Panc1 (cell line): Measurements from ENCODE around the gene ABCA1. TPM values are rescaled to one million over a fixed set of nuclear protein-coding genes. Genes with fewer than 3 reads are reported as not detected.
"Not testable (repeated sequence)": the region's sequence is repeated elsewhere in the genome, so short reads cannot be mapped to it uniquely, and the experiment has no call there.

Experiments
- ATAC-seq: fragments of 200-7000 bp; cut with Tn5 transposase; 2 replicates; pipeline ENCODE4 v1.9.1; 2020; ENCODE audit warnings: mild to moderate bottlenecking, moderate library complexity
- BruUV-seq: library from RNA; stranded (reverse); fragments of 400-500 nt; replicated peaks from 2 replicates; lab custom pipeline; 2021; lab: Mats Ljungman, UMichigan
- CTCF ChIA-PET: fragments of 300-600 bp; sonication (Branson Sonifier 250); formaldehyde crosslinking; loops from one replicate; lab custom pipeline; 2022; ENCODE audit warnings: antibody characterized with exemption; lab: Charles Lee
- POLR2A ChIA-PET: fragments of 300-600 bp; sonication (Branson Sonifier 250); formaldehyde crosslinking; loops from one replicate; lab custom pipeline; 2022; ENCODE audit warnings: antibody characterized with exemption; lab: Charles Lee
- DNase-seq: peaks from one replicate; pipeline ENCODE4 v3.0.0-alpha.2; 2010; ENCODE audit warnings: low read depth, low spot score
- H3K27ac ChIP-seq: 2 replicates; pipeline ENCODE4 v1.5.1; 2011; ENCODE audit warnings: mild to moderate bottlenecking, low read length, inconsistent platforms
- H3K27me3 ChIP-seq: fragments of 200-500 bp; sonication (Bioruptor generic); 2 replicates; pipeline ENCODE4 v1.6.0; 2014; ENCODE audit warnings: low read length, inconsistent platforms; ENCODE audit not compliant: control insufficient read depth, insufficient read depth
- H3K36me3 ChIP-seq: fragments of 200-500 bp; sonication (Bioruptor generic); 2 replicates; pipeline ENCODE4 v1.5.1; 2014; ENCODE audit warnings: inconsistent platforms, mild to moderate bottlenecking, low read length, moderate library complexity; ENCODE audit not compliant: control insufficient read depth, insufficient read depth
- H3K4me1 ChIP-seq: 2 replicates; pipeline ENCODE4 v1.5.1; 2011; ENCODE audit warnings: inconsistent platforms, mild to moderate bottlenecking, low read length, moderate library complexity; ENCODE audit not compliant: control insufficient read depth, insufficient read depth
- H3K4me3 ChIP-seq, 2 experiments: 2 replicates each; pipeline ENCODE4 v1.5.1; 2011 to 2012; ENCODE audit warnings: low read depth in 2 of 2, low read length in 2 of 2, mild to moderate bottlenecking in 2 of 2, inconsistent platforms in 1 of 2, moderate library complexity in 1 of 2
- H3K9me3 ChIP-seq: fragments of 200-500 bp; sonication (Bioruptor generic); 2 replicates; pipeline ENCODE4 v1.5.1; 2014; ENCODE audit warnings: low read depth, mild to moderate bottlenecking, inconsistent platforms, low read length, moderate library complexity; ENCODE audit not compliant: control insufficient read depth, insufficient read depth
- POLR2AphosphoS5 ChIP-seq: IDR thresholded peaks from 2 replicates; pipeline ENCODE4 v1.6.1; 2012; ENCODE audit warnings: mild to moderate bottlenecking, low read depth, low read length, moderate library complexity
- SIN3A ChIP-seq: IDR thresholded peaks from 2 replicates; pipeline ENCODE4 v1.6.1; 2012; ENCODE audit warnings: low read depth, mild to moderate bottlenecking, low read length, moderate library complexity, borderline replicate concordance; ENCODE audit not compliant: insufficient read depth
- TCF7L2 ChIP-seq: IDR thresholded peaks from 2 replicates; pipeline ENCODE4 v1.6.1; 2011; ENCODE audit warnings: mild to moderate bottlenecking, low read depth, low read length, inconsistent platforms
- in situ Hi-C: cut with HindIII; loops from 2 replicates; pipeline ENCODE4 v1.10.0; 2016; ENCODE audit warnings: low sequenced_read_pairs, low pct_unique_long_range_greater_than_20kb
- intact Hi-C: fragments of 100-400 bp; cut with micrococcal nuclease; formaldehyde crosslinking; loops from one replicate; pipeline ENCODE4 v1.10.0; 2022; ENCODE audit not compliant: unreplicated experiment
- total RNA-seq: library from RNA; stranded (reverse); gene quantifications from one replicate; pipeline ENCODE4 v1.2.1, GENCODE V29; 2021; ENCODE audit not compliant: unreplicated experiment
- TF ChIP-seq, protein P1 (sequence below), 2 experiments: IDR thresholded peaks; 2 replicates each; pipeline ENCODE4 v1.6.1; 2011 to 2012; ENCODE audit warnings: low read depth in 2 of 2, control low read depth in 1 of 2, low read length in 1 of 2, mild to moderate bottlenecking in 1 of 2, moderate library complexity in 1 of 2; ENCODE audit not compliant: insufficient read depth in 1 of 2
- TF ChIP-seq, protein P2 (sequence below): fragments of 450-650 bp; IDR thresholded peaks from 2 replicates; pipeline ENCODE4 v1.5.1; 2017; ENCODE audit warnings: mild to moderate bottlenecking

Gene ABCA1
- total RNA-seq, 1 experiment from 2014 or later: 2.6 TPM

DNA sequence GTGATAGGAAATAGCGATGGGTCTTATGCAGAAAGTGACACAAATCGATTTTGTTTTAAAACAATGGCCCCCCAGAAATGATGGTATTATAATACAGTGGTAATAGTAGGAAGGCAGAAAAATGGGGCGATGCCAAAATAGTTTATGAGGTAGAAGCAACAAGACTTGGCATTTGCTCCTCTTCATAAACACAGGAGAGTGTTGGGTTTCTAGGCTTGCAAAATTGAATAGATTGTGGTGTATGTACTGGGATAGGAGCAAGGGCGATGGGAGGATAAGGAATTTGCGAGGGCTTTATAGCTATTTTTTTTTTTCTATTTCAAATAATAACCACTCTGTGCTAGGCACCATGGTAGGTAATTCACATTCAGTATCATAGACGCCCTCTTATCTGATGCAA is 49.2 kb upstream of the ABCA1 start:
- ChIA-PET CTCF (no interaction called here), POLR2A (no interaction called here)
- TF ChIP-seq, protein P1, sequence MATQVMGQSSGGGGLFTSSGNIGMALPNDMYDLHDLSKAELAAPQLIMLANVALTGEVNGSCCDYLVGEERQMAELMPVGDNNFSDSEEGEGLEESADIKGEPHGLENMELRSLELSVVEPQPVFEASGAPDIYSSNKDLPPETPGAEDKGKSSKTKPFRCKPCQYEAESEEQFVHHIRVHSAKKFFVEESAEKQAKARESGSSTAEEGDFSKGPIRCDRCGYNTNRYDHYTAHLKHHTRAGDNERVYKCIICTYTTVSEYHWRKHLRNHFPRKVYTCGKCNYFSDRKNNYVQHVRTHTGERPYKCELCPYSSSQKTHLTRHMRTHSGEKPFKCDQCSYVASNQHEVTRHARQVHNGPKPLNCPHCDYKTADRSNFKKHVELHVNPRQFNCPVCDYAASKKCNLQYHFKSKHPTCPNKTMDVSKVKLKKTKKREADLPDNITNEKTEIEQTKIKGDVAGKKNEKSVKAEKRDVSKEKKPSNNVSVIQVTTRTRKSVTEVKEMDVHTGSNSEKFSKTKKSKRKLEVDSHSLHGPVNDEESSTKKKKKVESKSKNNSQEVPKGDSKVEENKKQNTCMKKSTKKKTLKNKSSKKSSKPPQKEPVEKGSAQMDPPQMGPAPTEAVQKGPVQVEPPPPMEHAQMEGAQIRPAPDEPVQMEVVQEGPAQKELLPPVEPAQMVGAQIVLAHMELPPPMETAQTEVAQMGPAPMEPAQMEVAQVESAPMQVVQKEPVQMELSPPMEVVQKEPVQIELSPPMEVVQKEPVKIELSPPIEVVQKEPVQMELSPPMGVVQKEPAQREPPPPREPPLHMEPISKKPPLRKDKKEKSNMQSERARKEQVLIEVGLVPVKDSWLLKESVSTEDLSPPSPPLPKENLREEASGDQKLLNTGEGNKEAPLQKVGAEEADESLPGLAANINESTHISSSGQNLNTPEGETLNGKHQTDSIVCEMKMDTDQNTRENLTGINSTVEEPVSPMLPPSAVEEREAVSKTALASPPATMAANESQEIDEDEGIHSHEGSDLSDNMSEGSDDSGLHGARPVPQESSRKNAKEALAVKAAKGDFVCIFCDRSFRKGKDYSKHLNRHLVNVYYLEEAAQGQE (IDR thresholded peaks at IDR 0.05; ENCODE audit: insufficient read depth in 1 of 2, low read depth in 2 of 2, low read length in 1 of 2): no peak
- TF ChIP-seq SIN3A (no peak), POLR2AphosphoS5 (no peak), TCF7L2 (no peak)
- TF ChIP-seq, protein P2, sequence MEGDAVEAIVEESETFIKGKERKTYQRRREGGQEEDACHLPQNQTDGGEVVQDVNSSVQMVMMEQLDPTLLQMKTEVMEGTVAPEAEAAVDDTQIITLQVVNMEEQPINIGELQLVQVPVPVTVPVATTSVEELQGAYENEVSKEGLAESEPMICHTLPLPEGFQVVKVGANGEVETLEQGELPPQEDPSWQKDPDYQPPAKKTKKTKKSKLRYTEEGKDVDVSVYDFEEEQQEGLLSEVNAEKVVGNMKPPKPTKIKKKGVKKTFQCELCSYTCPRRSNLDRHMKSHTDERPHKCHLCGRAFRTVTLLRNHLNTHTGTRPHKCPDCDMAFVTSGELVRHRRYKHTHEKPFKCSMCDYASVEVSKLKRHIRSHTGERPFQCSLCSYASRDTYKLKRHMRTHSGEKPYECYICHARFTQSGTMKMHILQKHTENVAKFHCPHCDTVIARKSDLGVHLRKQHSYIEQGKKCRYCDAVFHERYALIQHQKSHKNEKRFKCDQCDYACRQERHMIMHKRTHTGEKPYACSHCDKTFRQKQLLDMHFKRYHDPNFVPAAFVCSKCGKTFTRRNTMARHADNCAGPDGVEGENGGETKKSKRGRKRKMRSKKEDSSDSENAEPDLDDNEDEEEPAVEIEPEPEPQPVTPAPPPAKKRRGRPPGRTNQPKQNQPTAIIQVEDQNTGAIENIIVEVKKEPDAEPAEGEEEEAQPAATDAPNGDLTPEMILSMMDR: no peak
- no TSS peak for BruUV-seq
- in situ Hi-C loops: no loop called here
- H3K4me1 ChIP-seq: no peaks in the 10 kb centered on the region
- no peak overlapping the region for H3K4me3 ChIP-seq
- no peaks in the 10 kb centered on the region for H3K36me3 ChIP-seq
- intact Hi-C loops: no loop called here
- no peaks in the 10 kb centered on the region for H3K9me3 ChIP-seq
- H3K27ac ChIP-seq: no peak overlapping the region
- no peaks in the 10 kb centered on the region for H3K27me3 ChIP-seq
- ATAC-seq (no peak), DNase-seq (no peak)

DNA sequence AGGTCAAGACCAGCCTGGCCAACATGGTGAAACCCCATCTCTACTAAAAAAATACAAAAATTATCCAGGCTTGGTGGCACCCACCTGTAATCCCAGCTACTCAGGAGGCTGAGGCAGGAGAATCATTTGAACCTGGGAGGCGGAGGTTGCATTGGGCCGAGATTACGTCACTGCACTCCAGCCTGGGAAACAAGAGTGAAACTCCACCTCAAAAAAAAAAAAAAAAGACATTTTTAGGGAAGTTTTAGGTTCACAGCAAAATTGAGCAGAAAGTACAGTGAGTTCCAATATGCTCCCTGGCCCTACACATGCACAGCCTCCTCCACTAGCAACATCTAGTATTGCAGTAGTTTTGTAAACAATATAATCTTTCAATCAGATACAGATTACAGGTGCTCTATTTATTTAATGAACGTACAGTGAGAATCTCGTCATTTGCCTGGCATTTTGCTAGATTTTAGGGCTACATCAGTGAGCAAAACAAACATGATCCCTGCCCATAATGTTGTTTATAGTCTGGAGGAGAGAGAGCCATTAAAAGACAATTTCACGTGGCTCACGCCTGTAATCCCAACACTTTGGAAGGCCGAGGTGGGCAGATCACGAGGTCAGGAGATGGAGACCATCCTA is 48.1 kb upstream of the ABCA1 start:
- H3K27ac ChIP-seq, H3K36me3 ChIP-seq, CTCF ChIA-PET, H3K27me3 ChIP-seq, H3K9me3 ChIP-seq, ATAC-seq, in situ Hi-C loops, DNase-seq, H3K4me3 ChIP-seq, BruUV-seq, POLR2A ChIA-PET, H3K4me1 ChIP-seq, intact Hi-C loops: not testable (repeated sequence)

DNA sequence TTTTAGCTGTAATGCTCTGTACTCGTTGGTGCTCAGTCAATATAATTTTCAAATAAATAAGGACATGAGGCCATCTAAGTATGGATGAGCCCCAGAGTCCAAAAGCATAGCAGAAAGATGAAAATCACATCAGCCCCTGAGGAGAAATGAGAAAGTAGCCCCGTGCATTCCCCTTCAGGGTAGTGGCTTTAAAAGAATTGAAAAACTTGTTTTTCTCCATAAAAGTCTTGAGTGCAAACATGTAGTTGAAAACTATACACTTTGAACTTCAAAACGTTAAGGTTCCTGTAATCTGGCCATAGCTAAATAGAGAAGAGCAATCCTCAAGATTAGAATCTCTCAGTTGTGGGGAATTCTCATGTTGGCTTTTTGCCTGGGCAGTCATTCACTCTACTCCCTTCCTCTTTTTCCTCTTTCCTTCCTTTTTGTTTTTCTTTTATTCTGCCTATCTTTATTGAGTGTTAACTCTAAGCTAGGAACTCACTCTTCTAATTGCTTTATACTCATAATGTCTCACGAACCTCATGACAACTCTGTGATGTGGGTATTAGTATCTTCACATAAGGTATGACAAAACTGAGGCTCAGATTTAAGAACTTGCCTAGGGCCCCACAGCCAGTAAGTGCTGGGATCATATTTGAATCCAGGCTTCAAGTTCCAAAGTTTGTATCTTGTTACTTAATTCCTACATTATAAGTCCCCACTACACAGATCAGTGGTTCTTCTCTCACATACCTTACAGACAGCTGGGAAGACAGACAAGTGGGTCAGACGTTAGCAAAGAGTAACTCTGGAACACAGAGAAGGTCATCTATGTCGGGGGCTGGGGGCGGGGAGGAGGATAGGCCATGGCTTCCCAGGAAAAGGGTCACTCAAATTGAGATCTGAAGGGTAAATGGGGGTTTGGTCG is 46.4 kb upstream of the ABCA1 start:
- no peaks in the 10 kb centered on the region for H3K4me1 ChIP-seq
- no peaks in the 10 kb centered on the region for H3K9me3 ChIP-seq
- no peak for ATAC-seq
- no peak overlapping the region for H3K27ac ChIP-seq
- TF ChIP-seq POLR2AphosphoS5 (no peak), TCF7L2 (no peak), SIN3A (no peak)
- TF ChIP-seq, protein P1 (IDR thresholded peaks at IDR 0.05; ENCODE audit: insufficient read depth in 1 of 2, low read depth in 2 of 2, low read length in 1 of 2): no peak
- TF ChIP-seq, protein P2: no peak
- H3K27me3 ChIP-seq: no peaks in the 10 kb centered on the region
- H3K4me3 ChIP-seq: no peak overlapping the region
- POLR2A ChIA-PET: no interaction called here
- DNase-seq: no peak
- CTCF ChIA-PET: no interaction called here
- BruUV-seq: no TSS peak
- no peaks in the 10 kb centered on the region for H3K36me3 ChIP-seq
- intact Hi-C loops: no loop called here
- in situ Hi-C loops: no loop called here
